Stomach (tissue), 9 donors: Measurements from ENCODE around the gene BRSK2. TPM values are rescaled to one million over a fixed set of nuclear protein-coding genes. Genes with fewer than 3 reads are reported as not detected.
"Not testable (repeated sequence)": the region's sequence is repeated elsewhere in the genome, so short reads cannot be mapped to it uniquely, and the experiment has no call there.

Experiments
- DNase-seq, 2 donors: peaks; one replicate each; pipeline versions ENCODE4 v3.0.0 to v3.0.0-alpha.2; 2013 to 2019
- H3K27ac ChIP-seq, 5 donors: fragments of 200-600 bp in 4 of 5; sonication (generic) in 4 of 5; one replicate each; pipeline ENCODE4 v1.5.1; 2013 to 2019; ENCODE audit warnings: mild to moderate bottlenecking in 1 of 5, moderate library complexity in 1 of 5
- H3K27me3 ChIP-seq, 3 donors: fragments of 200-600 bp; sonication (generic); one replicate each; pipeline ENCODE4 v1.5.1; 2017 to 2019; ENCODE audit warnings: mixed run types in 1 of 3
- H3K36me3 ChIP-seq, 4 donors: fragments of 200-600 bp; sonication (generic); 1 replicate in 3 of 4; 2 replicates in 1 of 4; pipeline ENCODE4 v1.5.1; 2016 to 2019
- H3K4me1 ChIP-seq, 4 donors: fragments of 200-600 bp; sonication (generic); one replicate each; pipeline ENCODE4 v1.5.1; 2016 to 2019
- H3K4me3 ChIP-seq, 4 donors: fragments of 200-600 bp; sonication (generic) in 3 of 4; one replicate each; pipeline ENCODE4 v1.5.1; 2016 to 2019; ENCODE audit warnings: mild to moderate bottlenecking in 1 of 4
- H3K9me3 ChIP-seq, 4 donors: fragments of 200-600 bp; sonication (generic); one replicate each; pipeline ENCODE4 v1.5.1; 2016 to 2019
- CTCF ChIP-seq, 7 experiments: fragments of 450-650 bp in 4 of 7; fragments of 200-600 bp in 3 of 7; sonication (generic) in 3 of 7; IDR thresholded peaks; one replicate each; pipeline ENCODE4 v1.5.1; 2016 to 2019; ENCODE audit warnings: antibody characterized with exemption in 7 of 7, control low read depth in 2 of 7, mild to moderate bottlenecking in 1 of 7
- EP300 ChIP-seq: sonication (generic); formaldehyde crosslinking; IDR thresholded peaks from one replicate; pipeline ENCODE4 v1.6.1; 2017; ENCODE audit warnings: antibody characterized with exemption
- POLR2A ChIP-seq, 4 donors: fragments of 450-650 bp; IDR thresholded peaks; one replicate each; pipeline ENCODE4 v1.6.1; 2016; ENCODE audit warnings: antibody characterized with exemption in 4 of 4, control low read depth in 2 of 4, mild to moderate bottlenecking in 1 of 4, moderate library complexity in 1 of 4
- POLR2AphosphoS5 ChIP-seq, 3 donors: sonication (generic); formaldehyde crosslinking; IDR thresholded peaks; one replicate each; pipeline ENCODE4 v1.6.1; 2016; ENCODE audit warnings: antibody characterized with exemption in 3 of 3
- WGBS, 5 donors: extraction: QIAGEN DNeasy Blood & Tissue Kit in 3 of 5; methylation state at CpG; one replicate each; pipeline versions ENCODE4 v1.1.5 to v1.1.7; 2013 to 2018; 5-methylcytosine and 5-hydroxymethylcytosine counted together
- intact Hi-C: fragments of 100-400 bp; cut with DNase I; formaldehyde crosslinking; loops from one replicate; pipeline ENCODE4 v1.15.1; 2023; ENCODE audit warnings: low total_unique reads
- polyA plus RNA-seq, 3 donors: library from polyadenylated mRNA; stranded (reverse); fragments of 200-250 nt; gene quantifications; one replicate each; pipeline ENCODE4 v1.2.3, GENCODE V29; 2013
- total RNA-seq, 5 donors: library from RNA; depleted of rRNA; stranded (reverse); fragments of >200 nt; gene quantifications; one replicate each; pipeline versions ENCODE4 v1.1.0 to v1.2.3, GENCODE V29; 2014 to 2016
- donor health status: healthy with polysubstance abuse.
- donor health status: Bipolar disorder and iron deficiency.
- donor health status: healthy.

Gene BRSK2
- total and polyA plus RNA-seq, 8 donors = 1.8 to 6.9 (median 1.8) TPM; not detected in 3

- H3K4me3 ChIP-seq = no peak overlapping the region
- H3K27me3 ChIP-seq = peaks cover 0 to 16% (median 8%) of the 10 kb centered on the region in 3 donors
- H3K9me3 ChIP-seq = peaks cover 13 to 40% (median 34%) of the 10 kb centered on the region in 4 donors
- TF ChIP-seq EP300 = no peak
- no peak for TF ChIP-seq CTCF (IDR thresholded peaks at IDR 0.05)
- no peak for TF ChIP-seq POLR2AphosphoS5 (IDR thresholded peaks at IDR 0.05)
- no peak for TF ChIP-seq POLR2A (IDR thresholded peaks at IDR 0.05)
- no peaks in the 10 kb centered on the region for H3K36me3 ChIP-seq
- no peak overlapping the region for H3K27ac ChIP-seq
- H3K4me1 ChIP-seq = no peaks in the 10 kb centered on the region
- DNase-seq = no peak
- WGBS, 5 donors = 89 to 94% (median 90%) methylated on average over 22 of the region's 22 CpGs
- intact Hi-C loops = no loop called here
Observed at GRCh38 chr11:1414650-1415049, 24.9 kb downstream of the BRSK2 start.

DNA sequence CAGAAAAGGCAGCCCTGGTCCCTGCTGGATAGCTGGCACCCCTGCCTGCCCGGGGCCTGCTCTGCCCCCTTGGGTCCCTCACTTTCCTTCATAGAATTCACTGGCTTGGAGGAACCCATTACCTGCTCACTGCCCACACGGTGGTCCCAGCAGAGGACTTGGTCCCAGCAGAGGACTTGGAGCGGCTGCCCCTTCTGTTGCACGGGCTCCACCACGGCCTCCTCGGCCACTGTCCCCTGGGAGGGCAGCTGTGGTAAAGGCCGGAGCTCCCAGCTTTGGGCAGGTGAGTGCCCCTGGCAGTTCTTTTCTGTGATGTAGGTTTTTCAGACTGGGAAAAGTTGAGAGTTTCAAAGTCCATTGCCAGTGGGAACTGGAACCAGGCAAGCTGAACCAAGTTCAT, 25.9 kb downstream of the BRSK2 start:
- H3K9me3 ChIP-seq = peaks cover 13 to 47% (median 42%) of the 10 kb centered on the region in 4 donors
- no peak overlapping the region for H3K27ac ChIP-seq
- H3K36me3 ChIP-seq = no peaks in the 10 kb centered on the region
- H3K4me3 ChIP-seq = no peak overlapping the region
- intact Hi-C loops = no loop called here
- WGBS, 5 donors = 82 to 92% (median 86%) methylated on average over 7 of the region's 7 CpGs
- no peak for TF ChIP-seq CTCF (IDR thresholded peaks at IDR 0.05)
- TF ChIP-seq POLR2A (IDR thresholded peaks at IDR 0.05) = no peak
- TF ChIP-seq POLR2AphosphoS5 (IDR thresholded peaks at IDR 0.05) = no peak
- no peak for TF ChIP-seq EP300
- DNase-seq = no peak
- H3K27me3 ChIP-seq = peaks cover 0 to 12% (median 8%) of the 10 kb centered on the region in 3 donors
- H3K4me1 ChIP-seq = no peaks in the 10 kb centered on the region

DNA sequence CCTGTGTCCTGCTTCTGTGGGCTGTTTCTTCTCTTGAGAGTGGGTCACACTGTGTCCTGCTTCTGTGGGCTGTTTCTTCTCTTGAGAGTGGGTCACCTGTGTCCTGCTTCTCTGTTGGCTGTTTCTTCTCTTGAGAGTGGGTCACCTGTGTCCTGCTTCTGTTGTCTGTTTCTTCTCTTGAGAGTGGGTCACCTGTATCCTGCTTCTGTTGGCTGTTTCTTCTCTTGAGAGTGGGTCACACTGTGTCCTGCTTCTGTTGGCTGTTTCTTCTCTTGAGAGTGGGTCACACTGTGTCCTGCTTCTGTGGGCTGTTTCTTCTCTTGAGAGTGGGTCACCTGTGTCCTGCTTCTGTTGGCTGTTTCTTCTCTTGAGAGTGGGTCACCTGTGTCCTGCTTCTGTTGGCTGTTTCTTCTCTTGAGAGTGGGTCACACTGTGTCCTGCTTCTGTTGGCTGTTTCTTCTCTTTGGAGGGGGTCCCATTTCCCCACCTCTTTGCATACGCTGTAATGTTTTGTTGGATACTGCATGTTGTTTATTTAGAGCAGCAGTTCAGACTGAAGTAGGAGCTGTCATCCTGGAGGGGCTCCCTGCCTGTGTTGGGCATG, 28.6 kb downstream of the BRSK2 start:
- H3K36me3 ChIP-seq, H3K4me1 ChIP-seq, H3K27me3 ChIP-seq, H3K27ac ChIP-seq, intact Hi-C loops, H3K4me3 ChIP-seq, DNase-seq: not testable (repeated sequence)
- H3K9me3 ChIP-seq = peaks cover 13 to 47% (median 42%) of the 10 kb centered on the region in 4 donors
- WGBS, 5 donors = 92 to 100% (median 96%) methylated on average over 1 of the region's 1 CpG

- H3K27me3 ChIP-seq = peaks cover 0 to 16% (median 0%) of the 10 kb centered on the region in 3 donors
- no peak overlapping the region for H3K4me3 ChIP-seq
- H3K36me3 ChIP-seq = no peaks in the 10 kb centered on the region
- no peak overlapping the region for H3K27ac ChIP-seq
- intact Hi-C loops = no loop called here
- no peak for DNase-seq
- TF ChIP-seq CTCF (IDR thresholded peaks at IDR 0.05) = no peak
- no peak for TF ChIP-seq POLR2AphosphoS5 (IDR thresholded peaks at IDR 0.05)
- TF ChIP-seq POLR2A (IDR thresholded peaks at IDR 0.05) = no peak
- no peak for TF ChIP-seq EP300
- WGBS, 5 donors = 88 to 94% (median 89%) methylated on average over 17 of the region's 17 CpGs
- no peaks in the 10 kb centered on the region for H3K4me1 ChIP-seq
- peaks cover 13 to 47% (median 42%) of the 10 kb centered on the region in 4 donors for H3K9me3 ChIP-seq
Observed at GRCh38 chr11:1419811-1420210, 30.1 kb downstream of the BRSK2 start.

DNA sequence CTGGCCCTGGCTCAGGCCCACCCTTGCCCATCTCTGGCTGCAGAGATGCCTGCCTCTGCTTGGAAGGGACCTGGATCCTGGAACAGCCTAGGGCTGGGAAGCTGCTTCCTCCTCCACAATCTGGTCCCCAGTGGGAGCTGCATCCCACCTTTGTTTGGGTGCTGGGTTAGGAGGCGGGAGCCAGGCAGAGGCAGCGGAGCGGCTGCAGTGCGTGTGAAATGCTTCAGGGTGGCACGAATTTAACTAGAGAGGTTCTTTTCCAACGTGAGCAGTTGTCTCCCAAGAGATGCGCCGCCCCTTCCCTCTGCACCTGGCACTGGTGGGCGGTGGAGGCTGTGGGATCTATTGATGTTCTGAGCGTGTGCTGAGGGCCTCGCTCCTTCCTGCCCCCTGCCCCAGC, 31.6 kb downstream of the BRSK2 start:
- Histone ChIP-seq H3K4me3 (no peak overlapping the region), H3K27me3 (peaks cover 0 to 31% (median 0%) of the 10 kb centered on the region in 3 donors), H3K27ac (no peak overlapping the region), H3K4me1 (no peaks in the 10 kb centered on the region), H3K9me3 (peaks cover 13 to 43% (median 38%) of the 10 kb centered on the region in 4 donors), H3K36me3 (no peaks in the 10 kb centered on the region)
- TF ChIP-seq POLR2A (IDR thresholded peaks at IDR 0.05) (no peak), CTCF (IDR thresholded peaks at IDR 0.05) (no peak), POLR2AphosphoS5 (IDR thresholded peaks at IDR 0.05) (no peak), EP300 (no peak)
- intact Hi-C loops = no loop called here
- DNase-seq = no peak
- 77 to 92% (median 87%) methylated on average over 11 of the region's 11 CpGs for WGBS, 5 donors
